Activated CD4-positive, alpha-beta T cell treated with anti-CD3 and anti-CD28 coated beads, Interleukin-2, amount 10 ng/mL, durations not matched to agents 7 days and 5 days (primary cell): ENCODE results near the gene TPST2. TPM values are rescaled to one million over a fixed set of nuclear protein-coding genes. Genes with fewer than 3 reads are reported as not detected.

Experiments used
- CTCF ChIA-PET: fragments of 350-600 bp; sonication (Branson Sonifier 250); formaldehyde crosslinking; loops from one replicate; lab custom pipeline; 2021; ENCODE audit warnings: antibody characterized with exemption; lab: Charles Lee
- POLR2A ChIA-PET: fragments of 350-600 bp; sonication (Branson Sonifier 250); formaldehyde crosslinking; loops from one replicate; lab custom pipeline; 2021; ENCODE audit warnings: antibody characterized with exemption; lab: Charles Lee
- DNase-seq: peaks from one replicate; pipeline ENCODE4 v3.0.0-alpha.2; 2020
- H3K27ac Mint-ChIP-seq: one replicate; pipeline ENCODE4 v1.8.0; 2021; ENCODE audit warnings: mild to moderate bottlenecking, moderate library complexity, mixed read lengths
- H3K27me3 Mint-ChIP-seq: one replicate; pipeline ENCODE4 v1.8.0; 2021; ENCODE audit warnings: mixed read lengths
- H3K36me3 Mint-ChIP-seq: one replicate; pipeline ENCODE4 v1.8.0; 2021; ENCODE audit warnings: low read depth, mixed read lengths
- H3K4me1 Mint-ChIP-seq: one replicate; pipeline ENCODE4 v1.8.0; 2021; ENCODE audit warnings: mixed read lengths
- H3K4me3 Mint-ChIP-seq: one replicate; pipeline ENCODE4 v1.8.0; 2021; ENCODE audit warnings: mild to moderate bottlenecking, moderate library complexity, mixed read lengths
- H3K9me3 Mint-ChIP-seq: one replicate; pipeline ENCODE4 v1.8.0; 2021; ENCODE audit warnings: mixed read lengths
- total RNA-seq, 2 experiments: library from RNA; stranded (reverse); gene quantifications; one replicate each; pipeline ENCODE4 v1.2.3, GENCODE V29; 2021

TPST2 gene
- total RNA-seq, 2 experiments from 2014 or later, result 25.9 to 26.3 TPM

DNA sequence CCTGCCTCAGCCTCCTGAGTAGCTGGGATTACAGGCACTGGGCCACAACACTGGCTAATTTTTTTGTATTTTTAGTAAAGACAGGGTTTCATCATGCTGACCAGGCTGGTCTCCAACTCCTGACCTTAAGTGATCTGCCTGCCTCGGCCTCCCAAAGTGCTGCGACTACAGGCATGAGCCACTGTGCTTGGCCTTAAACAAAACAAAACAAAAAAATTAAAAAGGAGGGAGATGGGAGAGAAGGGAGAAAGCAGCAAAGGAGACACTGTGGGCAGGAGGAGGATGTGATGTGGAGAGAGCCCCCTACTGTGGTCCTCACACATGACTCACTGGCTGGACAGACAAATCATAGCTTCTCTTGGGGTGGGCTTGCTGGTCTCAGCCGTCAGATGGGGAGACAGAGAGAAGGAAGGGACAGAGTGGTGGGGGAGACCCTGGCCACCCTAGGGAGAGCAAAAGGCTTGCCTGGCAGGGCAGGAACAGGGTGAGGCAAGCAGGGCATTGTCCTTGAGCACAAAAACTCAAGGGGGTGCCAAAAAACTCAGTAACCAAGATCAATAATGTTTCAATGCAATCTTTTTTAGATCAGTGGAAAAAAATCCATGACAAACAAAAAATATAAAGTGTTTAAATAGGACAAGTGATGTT lies 31.6 kb downstream of the TPST2 start:
- no peaks in the 10 kb centered on the region for H3K9me3 Mint-ChIP-seq
- peaks cover 4% of the 10 kb centered on the region for H3K4me1 Mint-ChIP-seq
- no peaks in the 10 kb centered on the region for H3K36me3 Mint-ChIP-seq
- no peaks in the 10 kb centered on the region for H3K27me3 Mint-ChIP-seq
- no peak for DNase-seq
- H3K4me3 Mint-ChIP-seq, result no peak overlapping the region
- POLR2A ChIA-PET, result no interaction called here
- CTCF ChIA-PET, result no interaction called here
- no peak overlapping the region for H3K27ac Mint-ChIP-seq

- no peaks in the 10 kb centered on the region for H3K36me3 Mint-ChIP-seq
- ChIA-PET CTCF (no interaction called here), POLR2A (no interaction called here)
- peaks cover 7% of the 10 kb centered on the region for H3K4me1 Mint-ChIP-seq
- H3K27me3 Mint-ChIP-seq, result no peaks in the 10 kb centered on the region
- no peaks in the 10 kb centered on the region for H3K9me3 Mint-ChIP-seq
- no peak overlapping the region for H3K27ac Mint-ChIP-seq
- H3K4me3 Mint-ChIP-seq, result no peak overlapping the region
- no peak for DNase-seq
Observed at GRCh38 chr22:26556904-26557303, 33.0 kb downstream of the TPST2 start.

DNA sequence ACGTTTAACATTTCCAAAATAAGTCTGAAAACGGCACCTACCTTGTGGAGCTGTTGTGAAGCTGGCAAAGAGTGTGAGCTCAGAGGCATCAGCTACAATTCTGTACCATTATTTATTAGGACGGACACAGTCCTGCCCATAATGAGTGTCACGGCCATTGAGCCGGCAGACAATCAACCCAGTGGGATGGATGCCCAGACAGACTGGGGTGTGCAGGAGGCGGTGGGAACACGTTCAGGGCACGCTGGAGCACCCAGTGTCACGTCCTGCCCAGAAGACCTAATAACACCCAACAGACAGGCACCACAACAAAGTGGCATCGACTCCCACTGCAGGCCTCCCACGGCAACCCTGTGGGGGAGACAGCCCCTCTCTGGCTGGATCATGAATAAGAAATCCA lies 34.5 kb downstream of the TPST2 start:
- ChIA-PET POLR2A (no interaction called here), CTCF (no interaction called here)
- Mint-ChIP-seq H3K36me3 (no peaks in the 10 kb centered on the region), H3K27me3 (no peaks in the 10 kb centered on the region), H3K9me3 (no peaks in the 10 kb centered on the region), H3K4me1 (peaks cover 7% of the 10 kb centered on the region), H3K4me3 (no peak overlapping the region), H3K27ac (no peak overlapping the region)
- DNase-seq, result no peak

GRCh38 chr22:26554956-26555355 lies 35.0 kb downstream of the TPST2 start:
- CTCF ChIA-PET, result interaction anchor here (1.0 kb wide), 1 partner anchor 21 kb away, joined by 3 read pairs; no protein-coding TSS in a partner anchor
- no peak for DNase-seq
- Mint-ChIP-seq H3K27ac (no peak overlapping the region), H3K4me3 (no peak overlapping the region), H3K36me3 (no peaks in the 10 kb centered on the region), H3K9me3 (no peaks in the 10 kb centered on the region), H3K4me1 (peaks cover 7% of the 10 kb centered on the region), H3K27me3 (no peaks in the 10 kb centered on the region)
- POLR2A ChIA-PET, result no interaction called here

DNA sequence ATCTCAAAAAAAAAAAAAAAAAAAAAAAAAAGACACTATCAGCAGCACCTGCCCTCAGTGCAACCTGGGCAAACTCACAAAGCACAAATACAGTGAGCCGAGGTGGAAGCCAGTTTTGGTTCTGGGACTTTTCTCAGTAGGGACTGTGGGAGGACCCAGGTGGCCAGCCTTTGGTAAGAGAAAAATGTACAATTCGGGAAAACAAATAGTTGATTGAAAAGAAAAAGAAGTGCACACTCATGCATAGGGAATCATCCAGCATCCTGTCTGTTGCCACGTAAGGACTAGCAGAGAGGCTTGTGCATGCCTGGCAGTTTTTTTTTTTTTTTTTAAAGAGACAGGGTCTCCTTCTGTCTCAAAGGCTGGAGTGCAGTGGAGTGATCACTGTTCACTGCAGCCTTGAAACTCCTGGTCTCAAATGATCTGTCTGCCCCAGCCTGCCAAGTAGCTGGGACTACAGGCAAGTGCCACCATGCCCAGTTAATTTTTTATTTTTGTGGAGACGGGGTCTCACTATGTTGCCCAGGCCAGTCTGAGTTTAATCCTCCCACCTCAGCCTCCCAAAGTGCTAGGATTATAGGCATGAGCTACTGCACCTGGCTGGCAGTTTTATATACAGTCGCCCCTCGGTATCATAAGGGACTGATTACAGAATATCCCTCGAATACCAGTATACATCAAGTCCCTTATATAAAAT lies 36.7 kb downstream of the TPST2 start:
- ChIA-PET POLR2A (no interaction called here), CTCF (no interaction called here)
- peaks cover 2% of the 10 kb centered on the region for H3K36me3 Mint-ChIP-seq
- no peak overlapping the region for H3K4me3 Mint-ChIP-seq
- H3K27me3 Mint-ChIP-seq, result no peaks in the 10 kb centered on the region
- DNase-seq, result no peak
- H3K27ac Mint-ChIP-seq, result no peak overlapping the region
- peaks cover 8% of the 10 kb centered on the region for H3K4me1 Mint-ChIP-seq
- no peaks in the 10 kb centered on the region for H3K9me3 Mint-ChIP-seq

- Mint-ChIP-seq H3K9me3 (peaks cover 4% of the 10 kb centered on the region), H3K4me1 (peaks cover 15% of the 10 kb centered on the region), H3K27ac (no peak overlapping the region), H3K4me3 (no peak overlapping the region), H3K36me3 (peaks cover 8% of the 10 kb centered on the region), H3K27me3 (no peaks in the 10 kb centered on the region)
- ChIA-PET CTCF (no interaction called here), POLR2A (no interaction called here)
- no peak for DNase-seq
Observed at GRCh38 chr22:26552466-26552865, 37.5 kb downstream of the TPST2 start.

DNA sequence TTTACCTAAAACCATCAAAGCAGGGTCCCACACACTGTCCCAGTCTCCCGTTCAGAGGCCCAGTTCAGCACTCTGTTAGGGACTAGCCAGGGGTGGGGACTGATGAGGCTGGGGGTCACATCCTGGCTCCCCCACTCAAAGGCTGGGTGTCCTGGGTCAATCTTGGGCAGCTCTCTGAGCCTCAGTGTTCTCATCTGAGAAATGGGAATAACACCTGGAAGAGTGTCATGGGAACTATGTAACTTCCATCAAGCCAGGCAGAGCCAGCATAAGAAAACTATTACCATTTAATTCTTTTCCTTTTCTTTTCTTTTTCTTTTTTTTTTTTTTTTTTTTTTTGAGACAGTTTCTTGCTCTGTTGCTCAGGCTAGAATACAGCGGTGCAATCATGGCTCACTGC lies 38.4 kb downstream of the TPST2 start:
- POLR2A ChIA-PET, result no interaction called here

DNA sequence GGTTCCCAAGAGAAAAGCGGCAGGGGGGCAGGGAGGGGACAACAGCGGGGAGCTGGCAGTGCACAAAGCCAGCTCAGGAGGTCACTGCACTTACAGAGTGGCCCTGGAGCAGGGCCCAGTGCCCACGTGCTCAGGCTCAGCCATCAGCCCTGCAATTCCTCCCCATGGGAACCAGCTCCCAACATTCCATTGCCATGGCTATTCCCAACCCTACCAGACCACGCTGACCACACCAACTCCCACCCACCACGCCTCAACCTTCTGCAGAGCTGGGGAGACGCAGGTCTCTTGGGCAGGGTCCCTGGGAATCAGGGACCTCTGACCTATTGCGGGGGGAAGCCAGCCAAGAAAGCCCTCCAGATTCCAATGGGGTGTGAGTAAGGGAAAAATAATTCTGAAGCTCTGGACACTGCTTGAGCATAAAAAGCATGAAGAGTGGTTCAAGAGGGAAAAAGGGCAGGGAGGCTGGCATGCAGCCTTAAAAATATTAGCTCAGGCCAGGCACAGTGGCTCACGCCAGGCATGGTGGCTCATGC lies 39.4 kb downstream of the TPST2 start:
- Mint-ChIP-seq H3K9me3 (peaks cover 6% of the 10 kb centered on the region), H3K27ac (no peak overlapping the region), H3K4me3 (no peak overlapping the region), H3K4me1 (peaks cover 28% of the 10 kb centered on the region), H3K27me3 (no peaks in the 10 kb centered on the region), H3K36me3 (peaks cover 19% of the 10 kb centered on the region)
- DNase-seq, result no peak
- POLR2A ChIA-PET, result no interaction called here
- CTCF ChIA-PET, result interaction anchor here (1.1 to 1.2 kb wide), 2 partner anchors 11 to 37 kb away, joined by 3 read pairs; no protein-coding TSS in a partner anchor

More for the DNA sequence above, 38.4 kb downstream of the TPST2 start:
- Mint-ChIP-seq H3K9me3 (peaks cover 6% of the 10 kb centered on the region), H3K27ac (no peak overlapping the region), H3K27me3 (no peaks in the 10 kb centered on the region), H3K4me3 (no peak overlapping the region), H3K36me3 (peaks cover 13% of the 10 kb centered on the region), H3K4me1 (peaks cover 24% of the 10 kb centered on the region)
- no peak for DNase-seq
- CTCF ChIA-PET, result no interaction called here

DNA sequence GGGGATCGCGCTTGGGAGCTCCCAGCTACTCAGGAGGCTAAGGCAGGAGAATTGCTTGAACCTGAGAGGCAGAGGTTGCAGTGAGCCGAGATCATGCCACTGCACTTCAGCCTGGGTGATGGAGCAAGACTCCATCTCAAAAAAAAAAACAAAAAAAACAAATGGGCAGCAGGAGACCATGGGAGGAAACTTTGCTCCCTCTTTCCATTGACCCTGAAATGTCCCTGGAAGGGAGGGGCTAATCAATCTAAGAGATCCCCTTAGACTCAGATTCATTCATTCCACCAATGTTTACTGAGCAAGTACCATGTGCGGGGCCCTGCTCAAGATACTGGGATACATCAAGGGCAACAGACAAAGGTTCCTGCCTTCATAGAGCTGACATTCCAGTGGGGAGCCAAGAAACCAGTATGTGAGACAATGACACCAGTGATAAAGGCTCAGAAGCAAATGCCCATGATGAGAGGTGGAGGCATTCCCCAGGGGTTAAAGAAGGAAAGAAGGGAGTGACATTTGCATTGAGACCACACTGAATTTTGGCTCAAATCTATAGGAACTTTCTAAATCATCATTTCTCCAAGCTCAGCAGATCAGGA lies 39.9 kb downstream of the TPST2 start:
- CTCF ChIA-PET, result interaction anchor here (1.1 to 1.2 kb wide), 2 partner anchors 11 to 37 kb away, joined by 3 read pairs; no protein-coding TSS in a partner anchor
- peaks cover 6% of the 10 kb centered on the region for H3K9me3 Mint-ChIP-seq
- H3K27ac Mint-ChIP-seq, result no peak overlapping the region
- DNase-seq, result no peak
- peaks cover 28% of the 10 kb centered on the region for H3K4me1 Mint-ChIP-seq
- H3K27me3 Mint-ChIP-seq, result no peaks in the 10 kb centered on the region
- H3K4me3 Mint-ChIP-seq, result no peak overlapping the region
- POLR2A ChIA-PET, result no interaction called here
- H3K36me3 Mint-ChIP-seq, result peaks cover 19% of the 10 kb centered on the region

DNA sequence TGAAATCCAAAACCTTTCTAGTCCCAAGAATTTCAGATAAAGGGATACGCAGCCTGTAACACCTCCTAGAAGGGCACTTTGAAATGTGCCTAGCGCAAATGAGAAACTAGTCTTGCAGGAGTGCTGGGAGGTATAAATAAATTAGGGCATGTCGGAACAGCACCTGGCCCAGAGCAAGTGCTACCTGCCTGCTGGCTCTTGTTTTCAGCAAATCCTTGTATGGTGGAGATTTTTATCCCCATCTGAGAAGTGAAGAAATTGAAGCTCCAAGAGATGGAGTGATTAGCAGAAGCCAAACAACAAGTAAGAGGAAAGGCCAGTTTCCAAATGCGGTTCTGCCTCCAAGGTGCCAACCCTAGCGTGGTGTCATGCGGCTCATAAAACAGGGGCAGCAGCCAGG lies 40.9 kb downstream of the TPST2 start:
- H3K4me1 Mint-ChIP-seq, result peaks cover 34% of the 10 kb centered on the region
- CTCF ChIA-PET, result no interaction called here
- POLR2A ChIA-PET, result no interaction called here
- H3K4me3 Mint-ChIP-seq, result no peak overlapping the region
- H3K27me3 Mint-ChIP-seq, result no peaks in the 10 kb centered on the region
- peaks cover 6% of the 10 kb centered on the region for H3K9me3 Mint-ChIP-seq
- peaks cover 19% of the 10 kb centered on the region for H3K36me3 Mint-ChIP-seq
- H3K27ac Mint-ChIP-seq, result no peak overlapping the region
- DNase-seq, result no peak

- H3K27ac Mint-ChIP-seq, result peak overlapping the region; percentile 41
- CTCF ChIA-PET, result interaction anchor here (0.6 kb wide), 1 partner anchor 11 kb away, joined by 4 read pairs; no protein-coding TSS in a partner anchor
Observed at GRCh38 chr22:26548303-26548702, 41.6 kb downstream of the TPST2 start.

DNA sequence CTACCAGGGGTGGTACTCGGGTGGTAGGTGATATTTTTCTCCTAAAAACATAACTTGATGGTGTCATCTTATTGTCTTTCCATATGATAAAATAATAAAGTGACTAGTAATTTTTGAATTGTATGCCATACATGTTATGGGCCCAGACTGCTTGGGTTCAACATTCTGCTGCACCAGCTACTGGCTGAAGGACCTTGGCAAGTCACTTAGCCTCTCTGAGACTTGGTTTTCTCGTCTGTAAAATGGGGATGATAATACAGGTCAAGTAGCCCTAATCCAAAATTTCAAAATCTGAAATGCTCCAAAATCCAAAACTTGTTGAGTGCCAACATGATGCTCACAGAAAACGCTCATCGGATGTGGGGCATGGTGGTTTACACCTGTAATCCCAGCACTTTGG lies 42.1 kb downstream of the TPST2 start:
- no peak overlapping the region for H3K4me3 Mint-ChIP-seq
- ChIA-PET POLR2A (no interaction called here), CTCF (interaction anchor here (0.6 to 0.9 kb wide), 2 partner anchors 11 to 35 kb away, joined by 3 to 4 read pairs; partner anchors contain the start of gene TFIP11)
- H3K9me3 Mint-ChIP-seq, result peaks cover 6% of the 10 kb centered on the region
- H3K27me3 Mint-ChIP-seq, result no peaks in the 10 kb centered on the region
- H3K27ac Mint-ChIP-seq, result peak overlapping the region; percentile 41
- H3K4me1 Mint-ChIP-seq, result peaks cover 38% of the 10 kb centered on the region
- DNase-seq, result no peak
- peaks cover 19% of the 10 kb centered on the region for H3K36me3 Mint-ChIP-seq

More at GRCh38 chr22:26548303-26548702, 41.6 kb downstream of the TPST2 start:
- H3K4me3 Mint-ChIP-seq, result no peak overlapping the region
- POLR2A ChIA-PET, result no interaction called here
- peaks cover 36% of the 10 kb centered on the region for H3K4me1 Mint-ChIP-seq
- DNase-seq, result no peak
- peaks cover 19% of the 10 kb centered on the region for H3K36me3 Mint-ChIP-seq
- peaks cover 6% of the 10 kb centered on the region for H3K9me3 Mint-ChIP-seq
- no peaks in the 10 kb centered on the region for H3K27me3 Mint-ChIP-seq

- H3K4me1 Mint-ChIP-seq, result peaks cover 42% of the 10 kb centered on the region
- H3K36me3 Mint-ChIP-seq, result peaks cover 21% of the 10 kb centered on the region
- no peaks in the 10 kb centered on the region for H3K27me3 Mint-ChIP-seq
- H3K9me3 Mint-ChIP-seq, result peaks cover 6% of the 10 kb centered on the region
- ChIA-PET POLR2A (no interaction called here), CTCF (interaction anchor here (0.9 kb wide), 1 partner anchor 35 kb away, joined by 3 read pairs; the partner anchor contains the start of gene TFIP11)
- no peak overlapping the region for H3K4me3 Mint-ChIP-seq
- H3K27ac Mint-ChIP-seq, result no peak overlapping the region
- DNase-seq, result peak; percentile 23
Observed at GRCh38 chr22:26547426-26547825, 42.5 kb downstream of the TPST2 start.
